HEK293 (cell line): ENCODE data around the gene VWDE.

Experiments
- CTCF ChIP-seq: fragments of 450-650 bp; formaldehyde crosslinking; IDR thresholded peaks from 2 replicates; pipeline ENCODE4 v1.5.1; 2016; ENCODE audit warnings: missing biosample characterization, missing genetic modification characterization
- SETDB1 ChIP-seq: IDR thresholded peaks from one replicate; pipeline ENCODE4 v1.6.1; 2017; ENCODE audit warnings: mild to moderate bottlenecking, low read length, moderate library complexity, mixed read lengths; ENCODE audit not compliant: insufficient read length
- ZNF426 ChIP-seq: fragments of 450-650 bp; formaldehyde crosslinking; IDR thresholded peaks from 2 replicates; pipeline ENCODE4 v1.5.1; 2017; ENCODE audit warnings: missing biosample characterization, missing genetic modification characterization, mild to moderate bottlenecking, inconsistent platforms, moderate library complexity
- ZNF560 ChIP-seq: fragments of 450-650 bp; formaldehyde crosslinking; IDR thresholded peaks from 2 replicates; pipeline ENCODE4 v1.5.1; 2017; ENCODE audit warnings: missing biosample characterization, missing genetic modification characterization, borderline replicate concordance

DNA sequence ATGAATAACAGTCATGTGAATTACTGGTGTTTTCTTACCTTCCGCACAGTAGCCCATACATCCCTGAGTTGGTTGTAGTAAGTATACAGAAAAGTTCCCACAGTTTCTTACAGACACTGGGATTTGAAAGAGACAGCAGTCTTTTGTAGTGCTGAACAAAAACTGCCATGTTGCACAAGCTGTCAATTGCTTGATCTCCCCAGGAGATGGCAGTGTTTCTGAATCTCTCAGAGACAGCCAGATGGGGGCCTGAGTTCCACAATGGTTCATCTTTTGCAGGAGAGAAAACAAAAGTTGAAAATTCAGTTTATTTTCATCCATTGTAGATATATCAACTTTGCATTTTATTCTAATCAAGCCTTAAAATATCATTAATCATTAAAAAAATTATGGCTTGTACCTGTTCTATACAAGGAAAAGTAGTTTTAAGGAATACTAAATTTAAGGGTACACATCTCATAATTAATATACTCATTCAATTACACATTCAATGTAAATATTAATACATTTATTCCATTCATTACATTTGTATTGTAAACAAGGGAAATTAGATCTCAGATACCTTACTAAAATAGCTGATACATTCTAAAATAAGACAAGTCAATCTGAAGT is 14.5 kb downstream of the VWDE start:
- no peak for TF ChIP-seq SETDB1
- TF ChIP-seq ZNF560 (tag by site-specific recombination) = no peak
- no peak for TF ChIP-seq ZNF426 (tag by site-specific recombination)
- no peak for TF ChIP-seq CTCF
